ENCODE data around the gene EPHB2.

Gene EPHB2

GRCh38 chr1:22727873-22728272, 17.2 kb downstream of the EPHB2 start:
- Histone ChIP-seq H3K9ac (ENCODE audit: low read length in 2 of 2) (no peak overlapping the region), H3K36me3 (ENCODE audit: control insufficient read depth in 2 of 2, insufficient read depth in 2 of 2, low read length in 2 of 2) (no peaks in the 10 kb centered on the region), H3K27ac (ENCODE audit: low read length) (no peak overlapping the region), H3K9me3 (ENCODE audit: control insufficient read depth in 2 of 2, low read length in 2 of 2) (no peaks in the 10 kb centered on the region), H3K4me1 (ENCODE audit: control insufficient read depth, insufficient read depth, low read length) (peaks cover 2% of the 10 kb centered on the region), H3K4me3 (ENCODE audit: low read length in 2 of 2) (no peak overlapping the region), H3K27me3 (ENCODE audit: control insufficient read depth in 1 of 2, insufficient read depth in 2 of 2, low read length in 2 of 2) (peaks cover 0 to 6% of the 10 kb centered on the region in 2 donors)

GRCh38 chr1:22728751-22729399, 18.2 kb downstream of the EPHB2 start:
- Histone ChIP-seq H3K27me3 (ENCODE audit: control insufficient read depth in 1 of 2, insufficient read depth in 2 of 2, low read length in 2 of 2) (peaks cover 0 to 5% of the 10 kb centered on the region in 2 donors), H3K4me3 (ENCODE audit: low read length in 2 of 2) (no peak overlapping the region), H3K36me3 (ENCODE audit: control insufficient read depth in 2 of 2, insufficient read depth in 2 of 2, low read length in 2 of 2) (no peaks in the 10 kb centered on the region), H3K9ac (ENCODE audit: low read length in 2 of 2) (no peak overlapping the region), H3K4me1 (ENCODE audit: control insufficient read depth, insufficient read depth, low read length) (peaks cover 2% of the 10 kb centered on the region), H3K9me3 (ENCODE audit: control insufficient read depth in 2 of 2, low read length in 2 of 2) (no peaks in the 10 kb centered on the region), H3K27ac (ENCODE audit: low read length) (no peak overlapping the region)

- Histone ChIP-seq H3K27ac (ENCODE audit: low read length) (no peak overlapping the region), H3K4me3 (ENCODE audit: low read length in 2 of 2) (no peak overlapping the region), H3K9ac (ENCODE audit: low read length in 2 of 2) (no peak overlapping the region), H3K9me3 (ENCODE audit: control insufficient read depth in 2 of 2, low read length in 2 of 2) (no peaks in the 10 kb centered on the region), H3K36me3 (ENCODE audit: control insufficient read depth in 2 of 2, insufficient read depth in 2 of 2, low read length in 2 of 2) (no peaks in the 10 kb centered on the region), H3K4me1 (ENCODE audit: control insufficient read depth, insufficient read depth, low read length) (peaks cover 2% of the 10 kb centered on the region), H3K27me3 (ENCODE audit: control insufficient read depth in 1 of 2, insufficient read depth in 2 of 2, low read length in 2 of 2) (peaks cover 0 to 5% of the 10 kb centered on the region in 2 donors)
These were observed 18.7 kb downstream of the EPHB2 start for GRCh38 chr1:22729400-22729773.

GRCh38 chr1:22729912-22730311, 19.3 kb downstream of the EPHB2 start:
- Histone ChIP-seq H3K36me3 (ENCODE audit: control insufficient read depth in 2 of 2, insufficient read depth in 2 of 2, low read length in 2 of 2) (no peaks in the 10 kb centered on the region), H3K4me1 (ENCODE audit: control insufficient read depth, insufficient read depth, low read length) (peaks cover 2% of the 10 kb centered on the region), H3K27ac (ENCODE audit: low read length) (no peak overlapping the region), H3K27me3 (ENCODE audit: control insufficient read depth in 1 of 2, insufficient read depth in 2 of 2, low read length in 2 of 2) (peaks cover 0 to 4% of the 10 kb centered on the region in 2 donors), H3K9me3 (ENCODE audit: control insufficient read depth in 2 of 2, low read length in 2 of 2) (no peaks in the 10 kb centered on the region), H3K4me3 (ENCODE audit: low read length in 2 of 2) (no peak overlapping the region), H3K9ac (ENCODE audit: low read length in 2 of 2) (no peak overlapping the region)

GRCh38 chr1:22731924-22732720, 21.5 kb downstream of the EPHB2 start:
- Histone ChIP-seq H3K4me1 (ENCODE audit: control insufficient read depth, insufficient read depth, low read length) (peaks cover 2% of the 10 kb centered on the region), H3K27me3 (ENCODE audit: control insufficient read depth in 1 of 2, insufficient read depth in 2 of 2, low read length in 2 of 2) (no peaks in the 10 kb centered on the region), H3K4me3 (ENCODE audit: low read length in 2 of 2) (no peak overlapping the region), H3K9me3 (ENCODE audit: control insufficient read depth in 2 of 2, low read length in 2 of 2) (no peaks in the 10 kb centered on the region), H3K36me3 (ENCODE audit: control insufficient read depth in 2 of 2, insufficient read depth in 2 of 2, low read length in 2 of 2) (no peaks in the 10 kb centered on the region), H3K27ac (ENCODE audit: low read length) (no peak overlapping the region), H3K9ac (ENCODE audit: low read length in 2 of 2) (no peak overlapping the region)

GRCh38 chr1:22733643-22734042, 23.0 kb downstream of the EPHB2 start:
- Histone ChIP-seq H3K36me3 (ENCODE audit: control insufficient read depth in 2 of 2, insufficient read depth in 2 of 2, low read length in 2 of 2) (no peaks in the 10 kb centered on the region), H3K27me3 (ENCODE audit: control insufficient read depth in 1 of 2, insufficient read depth in 2 of 2, low read length in 2 of 2) (no peaks in the 10 kb centered on the region), H3K4me3 (ENCODE audit: low read length in 2 of 2) (no peak overlapping the region), H3K4me1 (ENCODE audit: control insufficient read depth, insufficient read depth, low read length) (peaks cover 2% of the 10 kb centered on the region), H3K9ac (ENCODE audit: low read length in 2 of 2) (no peak overlapping the region), H3K9me3 (ENCODE audit: control insufficient read depth in 2 of 2, low read length in 2 of 2) (no peaks in the 10 kb centered on the region), H3K27ac (ENCODE audit: low read length) (no peak overlapping the region)

- Histone ChIP-seq H3K9me3 (ENCODE audit: control insufficient read depth in 2 of 2, low read length in 2 of 2) (no peaks in the 10 kb centered on the region), H3K4me1 (ENCODE audit: control insufficient read depth, insufficient read depth, low read length) (no peaks in the 10 kb centered on the region), H3K27ac (ENCODE audit: low read length) (no peak overlapping the region), H3K9ac (ENCODE audit: low read length in 2 of 2) (no peak overlapping the region), H3K36me3 (ENCODE audit: control insufficient read depth in 2 of 2, insufficient read depth in 2 of 2, low read length in 2 of 2) (no peaks in the 10 kb centered on the region), H3K27me3 (ENCODE audit: control insufficient read depth in 1 of 2, insufficient read depth in 2 of 2, low read length in 2 of 2) (peaks cover 0 to 13% of the 10 kb centered on the region in 2 donors), H3K4me3 (ENCODE audit: low read length in 2 of 2) (no peak overlapping the region)
These were observed 26.0 kb downstream of the EPHB2 start for GRCh38 chr1:22736501-22737080.

GRCh38 chr1:22737374-22738068, 26.9 kb downstream of the EPHB2 start:
- H3K9ac ChIP-seq (ENCODE audit: low read length in 2 of 2), result no peak overlapping the region
- H3K27ac ChIP-seq (ENCODE audit: low read length), result no peak overlapping the region
- H3K9me3 ChIP-seq (ENCODE audit: control insufficient read depth in 2 of 2, low read length in 2 of 2), result no peaks in the 10 kb centered on the region
- H3K4me3 ChIP-seq (ENCODE audit: low read length in 2 of 2), result no peak overlapping the region
- H3K27me3 ChIP-seq (ENCODE audit: control insufficient read depth in 1 of 2, insufficient read depth in 2 of 2, low read length in 2 of 2), result peaks cover 0 to 13% of the 10 kb centered on the region in 2 donors
- H3K36me3 ChIP-seq (ENCODE audit: control insufficient read depth in 2 of 2, insufficient read depth in 2 of 2, low read length in 2 of 2), result no peaks in the 10 kb centered on the region
- no peaks in the 10 kb centered on the region for H3K4me1 ChIP-seq (ENCODE audit: control insufficient read depth, insufficient read depth, low read length)

- H3K9me3 ChIP-seq (ENCODE audit: control insufficient read depth in 2 of 2, low read length in 2 of 2), result no peaks in the 10 kb centered on the region
- H3K9ac ChIP-seq (ENCODE audit: low read length in 2 of 2), result no peak overlapping the region
- peaks cover 0 to 13% of the 10 kb centered on the region in 2 donors for H3K27me3 ChIP-seq (ENCODE audit: control insufficient read depth in 1 of 2, insufficient read depth in 2 of 2, low read length in 2 of 2)
- no peak overlapping the region for H3K4me3 ChIP-seq (ENCODE audit: low read length in 2 of 2)
- H3K36me3 ChIP-seq (ENCODE audit: control insufficient read depth in 2 of 2, insufficient read depth in 2 of 2, low read length in 2 of 2), result no peaks in the 10 kb centered on the region
- no peaks in the 10 kb centered on the region for H3K4me1 ChIP-seq (ENCODE audit: control insufficient read depth, insufficient read depth, low read length)
- H3K27ac ChIP-seq (ENCODE audit: low read length), result no peak overlapping the region
These were observed 27.4 kb downstream of the EPHB2 start for GRCh38 chr1:22738069-22738435.

GRCh38 chr1:22738522-22738921, 27.9 kb downstream of the EPHB2 start:
- Histone ChIP-seq H3K36me3 (ENCODE audit: control insufficient read depth in 2 of 2, insufficient read depth in 2 of 2, low read length in 2 of 2) (no peaks in the 10 kb centered on the region), H3K4me3 (ENCODE audit: low read length in 2 of 2) (no peak overlapping the region), H3K27me3 (ENCODE audit: control insufficient read depth in 1 of 2, insufficient read depth in 2 of 2, low read length in 2 of 2) (peaks cover 0 to 13% of the 10 kb centered on the region in 2 donors), H3K9me3 (ENCODE audit: control insufficient read depth in 2 of 2, low read length in 2 of 2) (no peaks in the 10 kb centered on the region), H3K27ac (ENCODE audit: low read length) (no peak overlapping the region), H3K9ac (ENCODE audit: low read length in 2 of 2) (no peak overlapping the region), H3K4me1 (ENCODE audit: control insufficient read depth, insufficient read depth, low read length) (no peaks in the 10 kb centered on the region)
